K562 (cell line): ENCODE measurements around the gene TRAF7. TPM values are rescaled to one million over a fixed set of nuclear protein-coding genes. Genes with fewer than 3 reads are reported as not detected.

Experiments used
- ATF4 ChIP-seq: fragments of 450-650 bp; formaldehyde crosslinking; IDR thresholded peaks from 2 replicates; pipeline ENCODE4 v1.4.0; 2022; ENCODE audit warnings: mild to moderate bottlenecking, moderate library complexity
- DPF2 ChIP-seq: fragments of 450-650 bp; IDR thresholded peaks from 2 replicates; pipeline ENCODE4 v1.6.1; 2016
- E2F1 ChIP-seq: sonication (generic); formaldehyde crosslinking; IDR thresholded peaks from 2 replicates; pipeline ENCODE4 v1.8.1; 2023; ENCODE audit warnings: mild to moderate bottlenecking, missing genetic modification reagents, moderate library complexity
- E2F4 ChIP-seq: sonication (generic); formaldehyde crosslinking; IDR thresholded peaks from 2 replicates; pipeline ENCODE4 v1.8.0; 2022; ENCODE audit warnings: mild to moderate bottlenecking, low read depth, missing genetic modification reagents
- GABPB2 ChIP-seq: fragments of 250-450 bp; sonication (Bioruptor Pico); conservative IDR thresholded peaks from 2 replicates; pipeline ENCODE4 v1.5.1; 2021; ENCODE audit warnings: mild to moderate bottlenecking
- GTF2B ChIP-seq: IDR thresholded peaks from 2 replicates; pipeline ENCODE4 v1.6.1; 2011; ENCODE audit not compliant: insufficient read length; ENCODE audit errors: extremely low read depth
- KLF10 ChIP-seq: fragments of 250-450 bp; sonication (Bioruptor Pico); IDR thresholded peaks from 2 replicates; pipeline ENCODE4 v1.6.1; 2021; ENCODE audit warnings: matching md5 sums
- MTA1 ChIP-seq: fragments of 450-650 bp; IDR thresholded peaks from 2 replicates; pipeline ENCODE4 v1.6.1; 2017; ENCODE audit warnings: borderline replicate concordance
- NCOA4 ChIP-seq: fragments of 450-650 bp; IDR thresholded peaks from 2 replicates; pipeline ENCODE4 v1.6.1; 2018; ENCODE audit warnings: mild to moderate bottlenecking; ENCODE audit not compliant: partially characterized antibody
- NFYB ChIP-seq: IDR thresholded peaks from 2 replicates; pipeline ENCODE4 v1.6.1; 2011; ENCODE audit warnings: mild to moderate bottlenecking, moderate library complexity; ENCODE audit not compliant: insufficient read length; ENCODE audit errors: extremely low read depth
- RBFOX2 ChIP-seq: fragments of 200-400 bp; formaldehyde crosslinking; IDR thresholded peaks from 2 replicates; pipeline ENCODE4 v1.6.1; 2017; ENCODE audit warnings: low read depth, mild to moderate bottlenecking, low read length, moderate library complexity
- SMAD2 ChIP-seq: fragments of 150-350 bp; IDR thresholded peaks from 2 replicates; pipeline ENCODE4 v1.6.1; 2014; ENCODE audit warnings: low read depth, mild to moderate bottlenecking, low read length
- TEAD4 ChIP-seq, 2 experiments: sonication (generic) in 1 of 2; formaldehyde crosslinking in 1 of 2; IDR thresholded peaks; 2 replicates each; pipeline versions ENCODE4 v1.6.1 to v1.8.0; 2012 to 2022; ENCODE audit warnings: borderline replicate concordance in 1 of 2, inconsistent platforms in 1 of 2, low read length in 1 of 2, mild to moderate bottlenecking in 1 of 2, missing genetic modification reagents in 1 of 2
- TRIM28 ChIP-seq: fragments of 450-650 bp; IDR thresholded peaks from 2 replicates; pipeline ENCODE4 v1.6.1; 2017
- ZFP30 ChIP-seq: fragments of 250-450 bp; sonication (Bioruptor Pico); IDR thresholded peaks from 2 replicates; pipeline ENCODE4 v1.8.0; 2022; ENCODE audit warnings: moderate library complexity, mild to moderate bottlenecking, inconsistent platforms, borderline replicate concordance
- ZFPM2 ChIP-seq: fragments of 250-450 bp; sonication (Bioruptor Pico); IDR thresholded peaks from 2 replicates; pipeline ENCODE4 v1.5.1; 2022; ENCODE audit warnings: mild to moderate bottlenecking
- ZNF445 ChIP-seq: fragments of 250-450 bp; sonication (Bioruptor Pico); IDR thresholded peaks from 2 replicates; pipeline ENCODE4 v1.4.0; 2020; ENCODE audit warnings: low read depth, mild to moderate bottlenecking, moderate library complexity
- ZNF778 ChIP-seq: fragments of 450-650 bp; formaldehyde crosslinking; IDR thresholded peaks from 2 replicates; pipeline ENCODE4 v1.4.0; 2020; ENCODE audit warnings: mild to moderate bottlenecking, moderate library complexity
- polyA plus RNA-seq, 8 experiments: library from polyadenylated mRNA; depleted of rRNA in 4 of 8; stranded (reverse) in 5 of 8; unstranded in 3 of 8; fragments of >200 nt; fragmentation: Nextera tagmentation in 2 of 8; fragmentation: Illumina TruSeq in 1 of 8; extraction: Ambion mirVana in 2 of 8; extraction: Trizol in 1 of 8; gene quantifications; 2 replicates each; pipeline versions ENCODE4 v1.2.1 to v1.2.3, GENCODE V29; 2011 to 2014; ENCODE audit warnings: inconsistent platforms in 1 of 8, missing spikeins in 1 of 8
- total RNA-seq, 7 experiments: library from RNA; depleted of rRNA in 6 of 7; stranded (reverse); fragments of >200 nt in 6 of 7; fragmentation: Illumina TruSeq in 2 of 7; extraction: Trizol in 2 of 7; gene quantifications; 2 replicates each; pipeline versions ENCODE4 v1.2.1 to v1.2.3, GENCODE V29; 2011 to 2021; ENCODE audit warnings: low replicate concordance in 1 of 7
- TF ChIP-seq, protein P1 (sequence below): fragments of 450-650 bp; IDR thresholded peaks from 2 replicates; pipeline ENCODE4 v1.6.1; 2017; ENCODE audit warnings: antibody characterized with exemption
- TF ChIP-seq, protein P2 (sequence below): sonication (generic); formaldehyde crosslinking; IDR thresholded peaks from 2 replicates; pipeline ENCODE4 v1.8.1; 2023; ENCODE audit warnings: mild to moderate bottlenecking, missing genetic modification reagents

The TRAF7 gene
- total and polyA plus RNA-seq, 9 of the 15 experiments (the other 6 are each of a cell fraction or from before 2014, with no cell fraction given) = 1.1 to 113 (median 41.6) TPM

- TF ChIP-seq, protein P1, sequence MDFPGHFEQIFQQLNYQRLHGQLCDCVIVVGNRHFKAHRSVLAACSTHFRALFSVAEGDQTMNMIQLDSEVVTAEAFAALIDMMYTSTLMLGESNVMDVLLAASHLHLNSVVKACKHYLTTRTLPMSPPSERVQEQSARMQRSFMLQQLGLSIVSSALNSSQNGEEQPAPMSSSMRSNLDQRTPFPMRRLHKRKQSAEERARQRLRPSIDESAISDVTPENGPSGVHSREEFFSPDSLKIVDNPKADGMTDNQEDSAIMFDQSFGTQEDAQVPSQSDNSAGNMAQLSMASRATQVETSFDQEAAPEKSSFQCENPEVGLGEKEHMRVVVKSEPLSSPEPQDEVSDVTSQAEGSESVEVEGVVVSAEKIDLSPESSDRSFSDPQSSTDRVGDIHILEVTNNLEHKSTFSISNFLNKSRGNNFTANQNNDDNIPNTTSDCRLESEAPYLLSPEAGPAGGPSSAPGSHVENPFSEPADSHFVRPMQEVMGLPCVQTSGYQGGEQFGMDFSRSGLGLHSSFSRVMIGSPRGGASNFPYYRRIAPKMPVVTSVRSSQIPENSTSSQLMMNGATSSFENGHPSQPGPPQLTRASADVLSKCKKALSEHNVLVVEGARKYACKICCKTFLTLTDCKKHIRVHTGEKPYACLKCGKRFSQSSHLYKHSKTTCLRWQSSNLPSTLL = no peak
- TF ChIP-seq TEAD4 (IDR thresholded peaks at IDR 0.05; ENCODE audit: low read length) (no peak), TEAD4 (CRISPR knock-in tag; IDR thresholded peaks at IDR 0.05; ENCODE audit: borderline replicate concordance) (no peak), E2F4 (no peak), NFYB (no peak), ZFP30 (CRISPR knock-in tag) (no peak), ATF4 (CRISPR knock-in tag) (no peak), GABPB2 (CRISPR knock-in tag) (no peak), DPF2 (peak; percentile 41; the same call in 1 of the 2 replicates), MTA1 (no peak; the same call in 1 of the 2 replicates), RBFOX2 (peak; percentile 85), ZNF778 (CRISPR knock-in tag) (no peak), E2F1 (peak; percentile 60; the same call in 1 of the 2 replicates), NCOA4 (peak; percentile 100), TRIM28 (no peak), ZFPM2 (no peak), GTF2B (no peak), KLF10 (CRISPR knock-in tag) (no peak), ZNF445 (CRISPR knock-in tag) (no peak), SMAD2 (no peak)
- TF ChIP-seq, protein P2, sequence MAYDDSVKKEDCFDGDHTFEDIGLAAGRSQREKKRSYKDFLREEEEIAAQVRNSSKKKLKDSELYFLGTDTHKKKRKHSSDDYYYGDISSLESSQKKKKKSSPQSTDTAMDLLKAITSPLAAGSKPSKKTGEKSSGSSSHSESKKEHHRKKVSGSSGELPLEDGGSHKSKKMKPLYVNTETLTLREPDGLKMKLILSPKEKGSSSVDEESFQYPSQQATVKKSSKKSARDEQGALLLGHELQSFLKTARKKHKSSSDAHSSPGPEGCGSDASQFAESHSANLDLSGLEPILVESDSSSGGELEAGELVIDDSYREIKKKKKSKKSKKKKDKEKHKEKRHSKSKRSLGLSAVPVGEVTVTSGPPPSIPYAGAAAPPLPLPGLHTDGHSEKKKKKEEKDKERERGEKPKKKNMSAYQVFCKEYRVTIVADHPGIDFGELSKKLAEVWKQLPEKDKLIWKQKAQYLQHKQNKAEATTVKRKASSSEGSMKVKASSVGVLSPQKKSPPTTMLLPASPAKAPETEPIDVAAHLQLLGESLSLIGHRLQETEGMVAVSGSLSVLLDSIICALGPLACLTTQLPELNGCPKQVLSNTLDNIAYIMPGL = peak; percentile 74; the same call in 1 of the 2 replicates
Measured at GRCh38 chr16:2205104-2205966, 49.8 kb downstream of the TRAF7 start, which contains the start of gene MLST8 (continued).
